Panc1 (cell line): ENCODE data around the gene ING4. TPM values are rescaled to one million over a fixed set of nuclear protein-coding genes. Genes with fewer than 3 reads are reported as not detected.

Experiments used
- ATAC-seq: fragments of 200-7000 bp; cut with Tn5 transposase; 2 replicates; pipeline ENCODE4 v1.9.1; 2020; ENCODE audit warnings: mild to moderate bottlenecking, moderate library complexity
- BruUV-seq: library from RNA; stranded (reverse); fragments of 400-500 nt; replicated peaks from 2 replicates; lab custom pipeline; 2021; lab: Mats Ljungman, UMichigan
- CTCF ChIA-PET: fragments of 300-600 bp; sonication (Branson Sonifier 250); formaldehyde crosslinking; loops from one replicate; lab custom pipeline; 2022; ENCODE audit warnings: antibody characterized with exemption; lab: Charles Lee
- POLR2A ChIA-PET: fragments of 300-600 bp; sonication (Branson Sonifier 250); formaldehyde crosslinking; loops from one replicate; lab custom pipeline; 2022; ENCODE audit warnings: antibody characterized with exemption; lab: Charles Lee
- DNase-seq: peaks from one replicate; pipeline ENCODE4 v3.0.0-alpha.2; 2010; ENCODE audit warnings: low read depth, low spot score
- H3K27ac ChIP-seq: 2 replicates; pipeline ENCODE4 v1.5.1; 2011; ENCODE audit warnings: mild to moderate bottlenecking, low read length, inconsistent platforms
- H3K27me3 ChIP-seq: fragments of 200-500 bp; sonication (Bioruptor generic); 2 replicates; pipeline ENCODE4 v1.6.0; 2014; ENCODE audit warnings: low read length, inconsistent platforms; ENCODE audit not compliant: control insufficient read depth, insufficient read depth
- H3K36me3 ChIP-seq: fragments of 200-500 bp; sonication (Bioruptor generic); 2 replicates; pipeline ENCODE4 v1.5.1; 2014; ENCODE audit warnings: inconsistent platforms, mild to moderate bottlenecking, low read length, moderate library complexity; ENCODE audit not compliant: control insufficient read depth, insufficient read depth
- H3K4me1 ChIP-seq: 2 replicates; pipeline ENCODE4 v1.5.1; 2011; ENCODE audit warnings: inconsistent platforms, mild to moderate bottlenecking, low read length, moderate library complexity; ENCODE audit not compliant: control insufficient read depth, insufficient read depth
- H3K4me3 ChIP-seq, 2 experiments: 2 replicates each; pipeline ENCODE4 v1.5.1; 2011 to 2012; ENCODE audit warnings: low read depth in 2 of 2, low read length in 2 of 2, mild to moderate bottlenecking in 2 of 2, inconsistent platforms in 1 of 2, moderate library complexity in 1 of 2
- H3K9me3 ChIP-seq: fragments of 200-500 bp; sonication (Bioruptor generic); 2 replicates; pipeline ENCODE4 v1.5.1; 2014; ENCODE audit warnings: low read depth, mild to moderate bottlenecking, inconsistent platforms, low read length, moderate library complexity; ENCODE audit not compliant: control insufficient read depth, insufficient read depth
- POLR2AphosphoS5 ChIP-seq: IDR thresholded peaks from 2 replicates; pipeline ENCODE4 v1.6.1; 2012; ENCODE audit warnings: mild to moderate bottlenecking, low read depth, low read length, moderate library complexity
- SIN3A ChIP-seq: IDR thresholded peaks from 2 replicates; pipeline ENCODE4 v1.6.1; 2012; ENCODE audit warnings: low read depth, mild to moderate bottlenecking, low read length, moderate library complexity, borderline replicate concordance; ENCODE audit not compliant: insufficient read depth
- TCF7L2 ChIP-seq: IDR thresholded peaks from 2 replicates; pipeline ENCODE4 v1.6.1; 2011; ENCODE audit warnings: mild to moderate bottlenecking, low read depth, low read length, inconsistent platforms
- in situ Hi-C: cut with HindIII; loops from 2 replicates; pipeline ENCODE4 v1.10.0; 2016; ENCODE audit warnings: low sequenced_read_pairs, low pct_unique_long_range_greater_than_20kb
- intact Hi-C: fragments of 100-400 bp; cut with micrococcal nuclease; formaldehyde crosslinking; loops from one replicate; pipeline ENCODE4 v1.10.0; 2022; ENCODE audit not compliant: unreplicated experiment
- total RNA-seq: library from RNA; stranded (reverse); gene quantifications from one replicate; pipeline ENCODE4 v1.2.1, GENCODE V29; 2021; ENCODE audit not compliant: unreplicated experiment
- TF ChIP-seq, protein P1 (sequence below): fragments of 450-650 bp; IDR thresholded peaks from 2 replicates; pipeline ENCODE4 v1.5.1; 2017; ENCODE audit warnings: mild to moderate bottlenecking
- TF ChIP-seq, protein P2 (sequence below), 2 experiments: IDR thresholded peaks; 2 replicates each; pipeline ENCODE4 v1.6.1; 2011 to 2012; ENCODE audit warnings: low read depth in 2 of 2, control low read depth in 1 of 2, low read length in 1 of 2, mild to moderate bottlenecking in 1 of 2, moderate library complexity in 1 of 2; ENCODE audit not compliant: insufficient read depth in 1 of 2

ING4 gene
- total RNA-seq, 1 experiment from 2014 or later, result 11.4 TPM

DNA sequence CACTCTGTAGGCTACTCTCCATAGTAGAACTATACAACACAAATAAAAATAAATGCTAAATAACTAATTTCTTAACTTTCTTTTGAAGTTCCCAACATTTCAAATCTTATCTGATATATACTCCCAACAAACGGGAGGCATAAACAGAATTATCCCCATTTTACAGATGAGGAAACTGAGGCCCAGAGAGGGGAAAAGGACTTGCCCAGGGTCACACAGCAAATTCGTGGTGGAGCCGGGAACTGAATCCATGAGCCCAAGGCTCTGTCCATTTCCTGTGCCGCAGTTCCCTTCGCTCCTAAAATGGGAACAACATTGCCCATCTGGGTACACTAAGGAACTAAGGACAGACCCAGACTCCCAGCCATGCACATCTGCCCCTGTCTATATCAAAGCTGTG is 14.0 kb upstream of the ING4 start:
- DNase-seq (no peak), ATAC-seq (no peak)
- no peak overlapping the region for H3K27ac ChIP-seq
- ChIA-PET POLR2A (no interaction called here), CTCF (no interaction called here)
- BruUV-seq, result no TSS peak
- intact Hi-C loops, result no loop called here
- H3K27me3 ChIP-seq, result no peaks in the 10 kb centered on the region
- no peaks in the 10 kb centered on the region for H3K9me3 ChIP-seq
- no peak overlapping the region for H3K4me3 ChIP-seq
- in situ Hi-C loops, result no loop called here
- peaks cover 27% of the 10 kb centered on the region for H3K36me3 ChIP-seq
- no peaks in the 10 kb centered on the region for H3K4me1 ChIP-seq
- TF ChIP-seq, protein P1, sequence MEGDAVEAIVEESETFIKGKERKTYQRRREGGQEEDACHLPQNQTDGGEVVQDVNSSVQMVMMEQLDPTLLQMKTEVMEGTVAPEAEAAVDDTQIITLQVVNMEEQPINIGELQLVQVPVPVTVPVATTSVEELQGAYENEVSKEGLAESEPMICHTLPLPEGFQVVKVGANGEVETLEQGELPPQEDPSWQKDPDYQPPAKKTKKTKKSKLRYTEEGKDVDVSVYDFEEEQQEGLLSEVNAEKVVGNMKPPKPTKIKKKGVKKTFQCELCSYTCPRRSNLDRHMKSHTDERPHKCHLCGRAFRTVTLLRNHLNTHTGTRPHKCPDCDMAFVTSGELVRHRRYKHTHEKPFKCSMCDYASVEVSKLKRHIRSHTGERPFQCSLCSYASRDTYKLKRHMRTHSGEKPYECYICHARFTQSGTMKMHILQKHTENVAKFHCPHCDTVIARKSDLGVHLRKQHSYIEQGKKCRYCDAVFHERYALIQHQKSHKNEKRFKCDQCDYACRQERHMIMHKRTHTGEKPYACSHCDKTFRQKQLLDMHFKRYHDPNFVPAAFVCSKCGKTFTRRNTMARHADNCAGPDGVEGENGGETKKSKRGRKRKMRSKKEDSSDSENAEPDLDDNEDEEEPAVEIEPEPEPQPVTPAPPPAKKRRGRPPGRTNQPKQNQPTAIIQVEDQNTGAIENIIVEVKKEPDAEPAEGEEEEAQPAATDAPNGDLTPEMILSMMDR, result no peak
- TF ChIP-seq POLR2AphosphoS5, result no peak
- TF ChIP-seq, protein P2, sequence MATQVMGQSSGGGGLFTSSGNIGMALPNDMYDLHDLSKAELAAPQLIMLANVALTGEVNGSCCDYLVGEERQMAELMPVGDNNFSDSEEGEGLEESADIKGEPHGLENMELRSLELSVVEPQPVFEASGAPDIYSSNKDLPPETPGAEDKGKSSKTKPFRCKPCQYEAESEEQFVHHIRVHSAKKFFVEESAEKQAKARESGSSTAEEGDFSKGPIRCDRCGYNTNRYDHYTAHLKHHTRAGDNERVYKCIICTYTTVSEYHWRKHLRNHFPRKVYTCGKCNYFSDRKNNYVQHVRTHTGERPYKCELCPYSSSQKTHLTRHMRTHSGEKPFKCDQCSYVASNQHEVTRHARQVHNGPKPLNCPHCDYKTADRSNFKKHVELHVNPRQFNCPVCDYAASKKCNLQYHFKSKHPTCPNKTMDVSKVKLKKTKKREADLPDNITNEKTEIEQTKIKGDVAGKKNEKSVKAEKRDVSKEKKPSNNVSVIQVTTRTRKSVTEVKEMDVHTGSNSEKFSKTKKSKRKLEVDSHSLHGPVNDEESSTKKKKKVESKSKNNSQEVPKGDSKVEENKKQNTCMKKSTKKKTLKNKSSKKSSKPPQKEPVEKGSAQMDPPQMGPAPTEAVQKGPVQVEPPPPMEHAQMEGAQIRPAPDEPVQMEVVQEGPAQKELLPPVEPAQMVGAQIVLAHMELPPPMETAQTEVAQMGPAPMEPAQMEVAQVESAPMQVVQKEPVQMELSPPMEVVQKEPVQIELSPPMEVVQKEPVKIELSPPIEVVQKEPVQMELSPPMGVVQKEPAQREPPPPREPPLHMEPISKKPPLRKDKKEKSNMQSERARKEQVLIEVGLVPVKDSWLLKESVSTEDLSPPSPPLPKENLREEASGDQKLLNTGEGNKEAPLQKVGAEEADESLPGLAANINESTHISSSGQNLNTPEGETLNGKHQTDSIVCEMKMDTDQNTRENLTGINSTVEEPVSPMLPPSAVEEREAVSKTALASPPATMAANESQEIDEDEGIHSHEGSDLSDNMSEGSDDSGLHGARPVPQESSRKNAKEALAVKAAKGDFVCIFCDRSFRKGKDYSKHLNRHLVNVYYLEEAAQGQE (IDR thresholded peaks at IDR 0.05; ENCODE audit: insufficient read depth in 1 of 2, low read depth in 2 of 2, low read length in 1 of 2), result no peak

DNA sequence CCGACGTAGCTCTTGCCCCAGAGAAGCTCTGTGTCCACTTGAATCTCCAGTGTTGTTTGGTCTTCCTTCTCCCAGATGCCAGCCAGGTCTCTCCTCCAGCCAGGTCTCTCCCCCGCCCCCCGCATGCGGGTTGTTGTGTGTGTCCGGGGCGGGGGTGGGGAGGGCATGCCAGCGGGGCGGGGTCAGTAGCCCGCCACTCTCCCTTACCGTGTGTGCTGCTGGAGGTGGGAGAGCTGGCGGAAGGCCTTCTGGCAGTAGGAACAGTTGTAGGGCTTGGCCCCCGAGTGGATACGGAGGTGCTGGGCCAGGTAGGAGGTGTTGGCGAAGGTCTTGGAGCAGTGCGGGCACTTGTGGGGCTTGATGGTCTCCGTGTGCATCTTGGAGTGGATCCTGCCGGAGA is 9.2 kb upstream of the ING4 start:
- no peaks in the 10 kb centered on the region for H3K27me3 ChIP-seq
- DNase-seq, result no peak
- no peak for TF ChIP-seq POLR2AphosphoS5
- TF ChIP-seq, protein P1, result no peak
- TF ChIP-seq, protein P2 (IDR thresholded peaks at IDR 0.05; ENCODE audit: insufficient read depth in 1 of 2, low read depth in 2 of 2, low read length in 1 of 2), result no peak
- TF ChIP-seq SIN3A, result no peak
- no peak for TF ChIP-seq TCF7L2
- CTCF ChIA-PET, result no interaction called here
- peaks cover 28% of the 10 kb centered on the region for H3K36me3 ChIP-seq
- H3K9me3 ChIP-seq, result no peaks in the 10 kb centered on the region
- in situ Hi-C loops (no loop called here), intact Hi-C loops (no loop called here)
- no TSS peak for BruUV-seq
- POLR2A ChIA-PET, result interaction anchor here (0.5 kb wide), 2 partner anchors 11 to 17 kb away, joined by 5 to 14 read pairs; partner anchors contain the start of gene ZNF384
- no peak overlapping the region for H3K4me3 ChIP-seq
- no peak overlapping the region for H3K27ac ChIP-seq
- H3K4me1 ChIP-seq, result no peaks in the 10 kb centered on the region
- no peak for ATAC-seq
